Frontal cortex (tissue), 4 donors: ENCODE data around the gene AFF1. TPM values are rescaled to one million over a fixed set of nuclear protein-coding genes. Genes with fewer than 3 reads are reported as not detected.

Experiments used
- DNase-seq, 2 donors: peaks; one replicate each; pipeline ENCODE4 v3.0.0; 2012; ENCODE audit warnings: low spot score in 2 of 2
- FAIRE-seq: peaks from 2 replicates; lab custom pipeline; 2012; peaks lifted over from hg19 to GRCh38; lab: Jason Lieb, UNC
- total RNA-seq: library from RNA; depleted of rRNA; stranded (reverse); fragments of >200 nt; gene quantifications from one replicate; pipeline ENCODE4 v1.2.3, GENCODE V29; 2014
- donor health status: control.
- donor health status: control.
- donor health status: control.

AFF1 gene
- total RNA-seq, 1 donor from 2014 or later, result 2.9 TPM

DNA sequence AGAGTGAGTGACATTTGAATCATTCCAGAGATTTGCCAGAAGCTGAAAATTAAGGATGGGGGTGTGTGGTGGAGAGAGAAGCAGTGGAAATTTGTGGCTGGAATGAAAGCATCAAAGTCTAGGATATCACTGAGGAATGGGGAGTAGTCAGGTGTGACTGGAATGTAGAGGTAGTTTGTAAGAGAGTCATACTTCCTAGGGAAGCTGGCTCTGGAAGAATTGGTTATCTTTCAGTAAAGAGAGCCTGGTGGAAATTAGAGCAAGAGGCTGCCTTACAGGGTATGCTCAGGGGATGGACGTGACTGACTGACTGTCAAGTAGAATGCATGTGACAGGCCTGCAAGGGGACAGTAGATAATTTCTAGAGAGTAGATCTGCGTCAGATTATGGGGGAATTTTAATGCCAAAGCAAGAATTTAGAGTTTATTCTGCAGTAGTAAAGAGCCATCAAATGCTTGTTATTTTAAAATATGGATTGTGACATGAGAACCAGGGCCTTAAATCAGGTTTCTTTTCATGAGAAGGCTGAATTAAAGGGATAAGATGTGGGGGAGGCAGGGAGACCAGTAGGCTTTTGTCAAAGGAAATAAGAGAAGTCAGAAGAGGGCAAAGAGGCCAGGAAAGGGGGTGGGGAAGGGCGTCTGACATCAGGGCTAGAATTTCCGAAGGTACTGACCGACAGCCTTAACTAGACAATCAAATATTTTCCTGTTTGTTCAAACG is 109.9 kb downstream of the AFF1 start:
- FAIRE-seq, result no peak

DNA sequence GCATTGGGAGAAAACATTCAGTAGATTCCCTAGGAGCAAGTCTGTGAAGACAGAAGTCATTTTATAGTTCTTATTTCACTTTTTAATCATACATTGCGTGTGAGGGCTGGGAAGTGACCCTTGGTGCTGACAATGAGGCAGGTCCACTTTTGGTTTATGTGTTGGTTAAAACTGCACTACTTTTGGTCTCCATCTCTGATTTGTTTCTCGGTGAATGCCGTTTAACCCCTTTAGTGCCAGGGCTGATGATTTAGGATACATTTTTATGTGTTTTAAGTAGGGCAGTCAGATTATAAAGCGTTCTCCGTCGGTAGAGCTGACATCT is 110.4 kb downstream of the AFF1 start:
- no peak for FAIRE-seq
- DNase-seq, result no peak

More for the DNA sequence above, 109.9 kb downstream of the AFF1 start:
- no peak for DNase-seq

DNA sequence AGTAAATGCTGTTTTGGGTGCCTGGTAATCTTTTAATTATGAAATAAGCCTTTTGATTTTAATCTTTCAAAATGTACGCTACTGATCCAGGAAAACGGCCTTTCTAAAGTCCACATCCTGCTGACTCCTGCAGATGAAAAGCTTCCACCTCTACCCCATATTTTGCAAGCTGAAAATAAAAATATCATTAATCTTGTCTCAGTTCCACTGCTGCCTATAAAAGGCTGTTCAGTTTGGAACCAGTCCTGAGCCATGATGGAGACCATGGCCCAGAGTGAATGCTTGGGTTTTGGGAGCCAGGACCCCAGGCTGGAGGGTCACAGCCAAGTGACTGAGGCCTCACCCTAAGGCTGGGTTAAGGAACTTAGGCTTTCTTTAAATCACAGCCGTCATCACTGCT is 110.8 kb downstream of the AFF1 start:
- FAIRE-seq (no peak), DNase-seq (no peak)

DNA sequence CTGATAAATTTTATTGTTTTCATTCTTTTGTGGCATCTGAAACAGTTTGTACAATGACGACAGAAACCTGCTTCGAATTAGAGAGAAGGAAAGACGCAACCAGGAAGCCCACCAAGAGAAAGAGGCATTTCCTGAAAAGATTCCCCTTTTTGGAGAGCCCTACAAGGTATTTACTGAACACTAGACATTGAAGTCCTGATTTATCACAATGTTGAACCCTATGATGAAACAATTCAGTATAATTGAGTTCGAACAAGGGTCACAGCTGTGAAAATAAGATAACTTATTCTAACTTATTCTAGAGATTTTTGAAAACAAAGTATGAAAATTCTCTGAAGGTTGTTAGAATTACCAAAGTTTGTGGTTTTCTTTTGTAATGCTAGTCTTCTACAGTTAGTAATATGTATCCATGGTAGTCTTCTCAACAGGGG is 111.3 kb downstream of the AFF1 start:
- no peak for FAIRE-seq
- no peak for DNase-seq

DNA sequence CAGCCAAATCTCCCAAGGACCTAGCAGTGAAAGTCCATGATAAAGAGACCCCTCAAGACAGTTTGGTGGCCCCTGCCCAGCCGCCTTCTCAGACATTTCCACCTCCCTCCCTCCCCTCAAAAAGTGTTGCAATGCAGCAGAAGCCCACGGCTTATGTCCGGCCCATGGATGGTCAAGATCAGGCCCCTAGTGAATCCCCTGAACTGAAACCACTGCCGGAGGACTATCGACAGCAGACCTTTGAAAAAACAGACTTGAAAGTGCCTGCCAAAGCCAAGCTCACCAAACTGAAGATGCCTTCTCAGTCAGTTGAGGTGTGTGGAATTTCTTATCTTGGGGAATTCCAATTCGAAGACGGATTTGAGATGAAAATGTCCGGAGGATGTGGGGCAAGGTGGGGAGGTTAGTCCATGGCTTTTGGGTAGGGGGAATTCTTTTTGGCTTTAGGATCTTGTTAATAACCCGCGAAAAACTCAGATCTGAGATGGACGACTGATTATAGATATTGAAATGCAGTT is 112.5 kb downstream of the AFF1 start:
- DNase-seq (no peak), FAIRE-seq (no peak)

DNA sequence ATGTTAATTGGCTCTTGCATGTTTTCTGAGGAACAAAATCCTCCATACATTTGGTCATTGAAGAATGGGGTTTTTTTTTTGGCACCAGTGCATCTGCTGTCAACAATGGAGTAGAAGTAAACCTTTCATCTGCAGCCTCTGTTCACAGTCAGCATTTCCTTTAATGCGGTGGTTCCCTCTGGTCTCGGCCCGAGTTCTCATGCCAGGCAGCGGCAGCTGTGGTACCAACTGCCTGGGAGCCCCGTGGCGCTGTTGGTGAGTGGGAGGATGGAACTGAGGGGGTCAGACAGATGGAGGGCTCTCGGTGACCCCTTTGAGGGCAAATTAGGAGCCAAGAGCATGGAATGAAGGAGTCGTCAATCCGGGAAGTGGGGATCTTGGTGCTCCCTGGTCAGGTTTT is 114.7 kb downstream of the AFF1 start:
- DNase-seq (no peak), FAIRE-seq (no peak)

DNA sequence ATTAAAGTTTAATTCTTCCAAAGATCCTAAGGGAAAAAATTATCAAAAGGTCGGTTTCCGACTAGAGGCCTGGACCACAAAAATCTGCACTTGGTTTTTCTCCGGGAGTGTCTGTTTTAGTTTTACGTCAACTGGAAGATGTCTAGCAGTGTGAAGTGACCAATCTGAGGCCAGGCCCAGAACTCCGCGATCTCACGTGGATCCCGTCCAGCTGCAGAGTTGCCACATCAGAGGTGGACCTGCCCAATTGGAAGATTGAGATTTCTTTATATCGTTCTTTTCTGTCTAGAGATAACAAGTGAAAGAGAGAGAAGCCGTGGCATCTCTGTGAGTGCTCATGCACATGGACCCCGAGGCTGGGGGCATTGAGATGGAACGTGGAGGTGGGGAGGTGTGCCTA is 115.8 kb downstream of the AFF1 start:
- DNase-seq (no peak), FAIRE-seq (no peak)

DNA sequence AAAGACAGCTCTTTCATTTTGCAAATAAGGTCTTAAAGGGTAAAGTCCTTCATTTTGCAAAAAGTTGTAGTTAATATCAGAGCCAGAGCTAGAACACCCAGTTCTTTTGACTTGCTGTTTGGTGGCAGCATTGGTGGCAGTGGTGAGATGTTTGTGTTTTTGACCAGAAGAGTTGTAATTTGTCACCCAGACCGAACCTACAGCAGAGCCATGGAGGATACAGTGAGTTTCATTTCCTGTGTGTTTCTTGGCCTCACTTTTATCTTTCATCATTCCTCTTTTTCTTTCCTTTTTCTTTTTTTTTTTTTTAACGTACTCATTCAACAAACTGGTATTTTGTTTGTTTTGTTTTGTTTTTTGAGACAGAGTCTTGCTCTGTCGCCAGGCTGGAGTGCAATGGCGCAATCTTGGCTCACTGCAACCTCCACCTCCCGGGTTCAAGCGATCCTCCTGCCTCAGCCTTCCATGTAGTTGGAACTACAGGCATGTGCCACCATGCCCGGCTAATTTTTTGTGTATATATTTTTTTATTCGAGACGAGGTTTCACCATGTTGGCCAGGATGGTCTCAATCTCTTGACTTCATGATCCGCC is 116.4 kb downstream of the AFF1 start:
- FAIRE-seq (no peak), DNase-seq (no peak)

DNA sequence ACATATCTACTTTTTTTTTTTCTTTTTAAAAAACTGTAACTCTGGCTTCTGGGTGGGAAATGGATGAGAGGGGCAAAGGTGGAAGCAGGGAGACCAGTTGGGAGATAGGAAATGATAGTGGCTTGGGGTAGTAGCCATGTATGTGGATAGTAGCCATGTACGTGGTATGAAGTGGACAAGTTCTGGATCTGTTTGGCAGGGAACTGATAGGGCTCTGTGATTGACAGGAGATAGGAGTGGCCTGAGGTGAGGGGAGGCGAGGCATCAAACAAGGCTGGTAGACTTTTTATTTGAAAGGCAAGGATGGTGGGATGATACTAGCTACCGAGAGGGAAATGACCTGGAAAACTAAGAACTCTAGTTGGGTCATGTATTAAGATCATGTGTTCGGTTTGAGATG is 117.8 kb downstream of the AFF1 start:
- FAIRE-seq (no peak), DNase-seq (no peak)

DNA sequence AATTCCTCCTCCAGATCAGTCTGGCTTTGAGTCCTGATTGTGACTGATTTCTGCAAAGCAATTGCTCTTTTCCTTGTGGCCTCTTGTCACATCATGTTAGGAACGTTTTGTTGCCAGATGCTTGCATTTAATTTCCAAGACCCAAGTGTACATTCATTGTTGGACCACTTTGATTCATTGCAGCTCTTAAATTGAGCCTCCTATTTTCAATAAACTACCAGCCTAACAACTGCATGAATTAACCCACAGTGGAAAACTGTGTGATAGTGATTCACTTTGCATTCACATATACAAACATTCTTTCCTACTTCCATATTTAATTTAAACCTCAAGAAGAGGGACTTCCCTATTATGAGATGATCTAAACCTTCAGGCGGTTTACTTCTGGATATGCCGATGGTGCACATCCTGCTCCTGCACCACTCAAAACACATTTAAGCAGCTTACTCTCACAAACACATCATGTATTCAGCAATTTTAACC is 118.4 kb downstream of the AFF1 start:
- no peak for DNase-seq
- FAIRE-seq, result no peak

DNA sequence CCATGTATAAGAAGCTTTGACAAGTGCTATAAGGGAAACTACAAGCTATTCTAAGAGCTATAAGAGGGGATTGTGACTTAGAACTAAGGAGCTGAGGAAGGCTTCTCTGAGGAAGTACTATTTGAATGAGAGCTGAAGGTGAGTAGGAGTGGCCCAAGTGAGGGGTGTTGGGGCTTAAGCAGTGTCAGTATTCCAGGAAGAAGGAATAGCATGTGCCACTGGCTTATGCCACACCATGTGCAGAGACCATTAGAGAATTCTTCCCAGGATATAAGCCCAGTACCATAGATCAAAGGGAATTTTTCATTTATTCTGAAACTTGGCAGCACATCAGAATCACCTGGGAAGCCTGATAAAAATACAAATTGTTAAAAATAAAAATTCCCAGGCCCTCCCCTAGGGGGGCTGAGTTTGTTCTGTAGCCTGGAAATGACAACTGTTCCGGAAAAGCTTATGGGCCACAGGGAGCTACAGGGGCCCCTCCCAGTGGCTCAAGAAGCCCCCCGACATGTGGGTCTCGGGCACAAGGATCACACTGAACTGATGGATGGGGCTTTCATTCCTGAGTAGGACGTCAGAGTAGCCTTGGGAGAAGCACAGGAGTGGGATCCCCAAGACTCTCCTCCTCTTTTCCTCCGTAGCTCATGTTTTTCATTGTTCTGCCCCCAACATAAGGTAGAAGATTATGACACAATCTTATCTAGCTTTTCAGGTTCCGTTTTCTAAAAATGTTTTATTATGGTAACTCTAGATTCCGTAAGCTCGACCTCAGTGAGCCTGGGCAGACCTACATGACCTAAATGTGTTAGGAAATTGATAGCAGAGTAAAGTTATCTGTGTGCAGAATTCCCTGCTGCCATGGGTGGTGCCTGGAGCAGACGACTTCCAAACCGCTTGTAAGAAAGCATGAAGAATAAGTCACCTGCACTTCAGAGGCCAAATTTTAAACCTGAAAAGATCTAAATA is 119.3 kb downstream of the AFF1 start:
- no peak for DNase-seq
- FAIRE-seq, result no peak

DNA sequence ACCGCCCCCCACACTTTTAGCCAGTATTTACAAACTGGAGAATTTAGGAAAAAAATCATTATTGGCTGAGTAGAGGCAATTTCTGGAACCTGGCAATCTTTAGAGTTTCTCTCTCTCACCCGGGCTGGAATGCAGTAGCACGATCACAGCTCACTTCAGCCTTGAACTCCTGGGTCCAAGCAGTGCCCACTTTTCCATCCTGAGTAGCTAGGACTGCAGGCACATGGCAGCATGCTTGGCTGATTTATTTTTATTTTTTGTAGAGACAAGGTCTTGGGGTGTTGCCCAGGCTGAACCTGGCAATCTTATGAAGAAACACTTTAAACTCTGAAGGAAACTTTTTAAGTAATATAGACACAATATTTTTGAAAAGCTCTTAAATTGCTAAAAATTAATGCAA is 120.1 kb downstream of the AFF1 start:
- no peak for DNase-seq
- FAIRE-seq, result no peak

DNA sequence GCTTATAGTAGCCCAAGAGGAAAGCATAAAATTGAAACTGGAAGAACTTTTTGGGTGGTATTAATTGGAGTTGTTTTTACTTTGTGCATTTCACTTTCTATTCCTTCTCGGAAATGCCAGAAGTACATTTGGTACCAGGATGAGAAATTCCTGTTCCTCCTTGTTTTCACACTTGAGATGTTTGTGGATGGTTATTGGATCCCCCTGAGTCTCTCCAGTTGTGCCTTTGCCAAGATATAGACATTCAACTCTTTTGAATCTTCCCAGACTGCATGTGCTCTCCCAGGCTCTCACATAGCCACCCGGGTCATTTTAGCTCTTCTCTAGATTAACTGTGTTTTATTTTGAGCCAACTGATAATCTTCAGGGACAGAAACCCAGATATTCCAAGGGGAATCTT is 120.5 kb downstream of the AFF1 start:
- FAIRE-seq, result no peak
- no peak for DNase-seq

DNA sequence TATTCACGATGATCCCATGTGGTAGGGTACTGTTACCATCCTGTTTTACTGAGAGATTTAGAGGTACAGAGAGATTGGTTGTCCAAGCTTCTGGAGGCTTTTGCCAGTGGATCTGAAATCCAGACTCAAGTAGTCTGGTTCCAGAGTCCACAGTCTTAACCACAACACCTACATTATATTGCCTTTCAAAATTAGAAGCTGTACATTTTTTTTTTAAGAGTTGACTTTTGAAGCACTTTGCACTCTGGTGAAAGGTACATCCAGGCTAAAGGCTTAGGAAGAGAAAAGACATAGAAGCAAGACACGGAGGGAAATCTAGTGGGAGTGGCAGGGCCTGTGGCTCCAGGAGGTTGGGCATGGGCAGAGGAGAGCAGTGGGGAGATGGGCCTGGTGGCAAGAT is 122.1 kb downstream of the AFF1 start:
- DNase-seq, result no peak
- no peak for FAIRE-seq

DNA sequence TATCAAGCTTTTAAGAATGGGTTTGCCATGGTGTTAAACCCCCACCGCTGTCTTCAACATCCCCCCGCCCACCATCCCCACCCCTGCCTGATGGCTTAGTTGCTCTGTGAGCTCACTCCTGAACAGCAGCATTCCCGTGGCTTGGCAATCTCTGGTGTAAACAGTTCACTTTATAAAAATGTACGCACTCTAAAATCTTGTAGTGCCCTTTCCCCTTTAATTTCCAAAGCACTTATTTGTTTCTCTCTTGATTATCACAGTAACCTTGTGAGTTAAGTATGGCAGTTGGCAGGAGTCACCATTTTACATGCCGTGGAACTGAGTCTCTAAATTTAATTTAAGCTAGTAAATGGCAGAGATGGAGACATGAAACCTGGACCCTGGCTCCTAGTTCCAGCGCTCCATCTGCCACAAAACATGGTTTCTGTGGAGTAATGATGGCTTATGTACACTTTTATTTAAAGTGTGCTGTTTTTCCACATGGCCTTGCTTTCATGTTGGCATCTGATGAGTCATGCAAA is 123.1 kb downstream of the AFF1 start:
- DNase-seq (no peak), FAIRE-seq (no peak)

DNA sequence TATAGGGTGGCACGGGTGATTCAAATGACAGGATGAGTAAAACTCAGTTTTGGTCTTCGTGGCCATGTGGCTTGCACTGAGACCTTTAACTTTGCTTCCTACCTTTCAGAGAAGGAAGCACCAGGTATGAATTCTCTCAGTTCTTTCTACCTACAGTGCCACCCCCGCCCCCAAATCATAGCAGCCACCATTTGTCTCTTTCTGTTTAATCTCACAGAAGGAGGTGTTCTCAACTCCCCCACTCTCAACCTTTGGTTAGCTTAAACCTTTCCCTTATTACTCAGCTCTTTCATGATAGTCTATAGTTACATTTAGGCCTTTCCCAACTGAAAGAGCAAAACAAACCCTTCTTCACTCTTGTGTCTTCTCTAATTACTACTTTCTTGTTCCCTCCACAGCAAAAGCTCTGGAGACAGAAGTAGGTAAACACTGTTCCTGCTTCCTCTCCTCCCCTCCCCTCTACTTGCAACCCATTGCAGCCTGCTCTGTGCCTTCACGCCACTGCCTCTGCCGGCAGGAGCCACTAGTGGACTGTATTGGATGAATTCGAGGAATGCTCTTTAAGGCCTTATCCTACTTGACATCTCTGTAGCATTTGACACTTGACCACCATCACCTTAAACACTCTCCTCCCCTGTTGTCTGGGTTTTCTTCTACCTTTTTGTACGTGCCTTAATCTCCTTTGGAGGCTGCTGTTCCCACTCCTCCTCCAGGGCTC is 123.7 kb downstream of the AFF1 start:
- FAIRE-seq (no peak), DNase-seq (no peak)

DNA sequence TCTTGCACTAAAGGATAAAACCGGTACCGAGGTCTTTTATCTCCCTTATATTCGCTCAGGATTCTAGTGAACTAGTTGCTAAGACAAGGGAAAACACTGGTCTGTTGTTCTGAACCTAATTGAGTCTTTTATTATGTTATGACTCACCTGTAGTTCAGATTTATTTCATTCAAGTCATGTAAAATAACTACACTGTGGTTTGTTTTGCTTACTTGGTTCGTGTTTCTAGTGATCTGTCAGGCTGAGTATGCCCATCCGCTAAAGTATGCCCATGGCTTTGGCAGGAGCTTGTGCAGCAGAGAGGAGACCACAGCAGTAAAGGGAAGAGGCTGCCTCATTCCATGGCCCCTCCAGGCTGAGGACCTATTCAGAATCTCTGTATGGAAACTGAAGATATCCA is 126.1 kb downstream of the AFF1 start:
- FAIRE-seq (no peak), DNase-seq (no peak)

DNA sequence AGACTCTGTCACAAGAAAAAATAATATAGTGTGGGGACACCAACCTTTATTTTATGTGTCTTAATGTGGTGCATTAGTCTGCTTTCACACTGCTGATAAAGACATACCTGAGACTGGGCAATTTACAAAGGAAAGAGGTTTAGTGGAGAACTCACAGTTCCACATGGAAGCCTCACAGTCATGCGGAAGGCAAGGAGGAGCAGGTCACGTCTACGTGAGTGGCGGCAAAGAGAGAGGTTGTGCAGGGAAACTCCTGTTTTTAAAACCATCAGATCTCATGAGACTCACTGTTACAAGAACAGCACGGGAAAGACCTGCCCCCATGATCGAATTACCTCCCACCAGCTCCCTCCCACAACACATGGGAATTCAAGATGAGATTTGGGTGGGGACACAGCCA is 130.2 kb downstream of the AFF1 start:
- DNase-seq (no peak), FAIRE-seq (no peak)

DNA sequence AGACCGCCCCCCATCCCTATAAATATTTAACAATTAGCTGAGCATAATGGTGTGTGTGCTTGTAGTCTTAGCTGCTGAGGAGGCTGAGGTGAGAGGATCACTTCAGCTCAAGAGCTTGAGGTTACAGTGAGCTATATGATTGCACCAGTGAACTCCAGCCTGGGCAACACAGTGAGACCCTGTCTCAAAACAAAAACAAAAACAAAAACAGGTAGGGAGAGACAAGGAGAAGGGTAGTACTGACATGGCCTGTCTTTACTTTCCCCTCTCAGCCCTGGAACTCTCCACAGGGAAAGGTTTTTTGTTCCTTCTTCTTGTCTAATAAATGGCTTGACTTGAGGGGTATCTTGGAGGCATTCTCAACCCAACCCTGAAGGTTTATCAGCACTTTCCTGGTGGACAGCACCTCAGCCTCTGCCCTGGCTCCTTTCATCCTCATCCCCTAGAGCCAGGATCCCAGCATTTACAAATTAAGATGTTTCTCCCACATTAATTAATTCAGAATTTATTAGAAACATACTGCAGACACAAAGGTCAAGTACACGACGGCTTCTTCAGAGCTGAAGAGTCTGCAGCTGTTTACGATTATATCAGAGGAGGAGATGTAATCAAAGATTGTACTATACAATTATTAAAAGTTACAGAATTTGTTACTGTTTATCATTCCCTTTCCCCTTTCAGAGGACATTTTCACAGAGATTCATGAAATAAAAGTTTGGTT is 131.8 kb downstream of the AFF1 start:
- no peak for DNase-seq
- FAIRE-seq, result no peak
